ENCODE measurements around the gene TLR5. TPM values are rescaled to one million over a fixed set of nuclear protein-coding genes. Genes with fewer than 3 reads are reported as not detected.

TLR5 gene
- total and polyA plus RNA-seq, 11 donors = 0.25 to 9.0 (median 1.7) TPM

GRCh38 chr1:223059526-223059925 lies 83.5 kb downstream of the TLR5 start:
- no peak for ATAC-seq
- Histone ChIP-seq H3K27me3 (no peaks in the 10 kb centered on the region), H3K36me3 (no peaks in the 10 kb centered on the region), H3K27ac (no peak overlapping the region), H3K4me3 (no peak overlapping the region), H3K4me1 (no peaks in the 10 kb centered on the region), H3K9me3 (no peaks in the 10 kb centered on the region)
- intact Hi-C loops (cut with DNase I) = no loop called here
- no peak for TF ChIP-seq POLR2A (IDR thresholded peaks at IDR 0.05)
- 97 to 99% (median 98%) methylated on average over 9 of the region's 9 CpGs for WGBS, 4 donors
- no peak for DNase-seq

Other genes with a start within 250 kb of the TLR5 start
- 10 to 100 TPM in 1 of 9 donors, 1 to 10 TPM in 8; 1.4 to 27.2 (median 2.4) TPM for gene SUSD4, start 220.9 kb upstream of the TLR5 start, total RNA-seq
- 1 to 10 TPM in 1 of 2 donors, under 1 TPM in 1; 0.40 to 5.0 TPM for gene SUSD4, start 220.9 kb upstream of the TLR5 start, polyA plus RNA-seq

All from heart left ventricle (tissue), 16 donors.